ENCODE results near the gene IGSF9B. TPM values are rescaled to one million over a fixed set of nuclear protein-coding genes. Genes with fewer than 3 reads are reported as not detected.

The IGSF9B gene
- total RNA-seq, 1 donor from 2014 or later: 1.3 TPM

GRCh38 chr11:133902506-133902905 is 54.3 kb downstream of the IGSF9B start:
- H3K4me1 ChIP-seq: no peaks in the 10 kb centered on the region

GRCh38 chr11:133901999-133902398 is 54.8 kb downstream of the IGSF9B start:
- Histone ChIP-seq H3K27ac (no peak overlapping the region), H2AFZ (replicated peaks) (no peak overlapping the region), H4K20me1 (ENCODE audit: low read depth) (no peaks in the 10 kb centered on the region), H3K4me1 (no peaks in the 10 kb centered on the region), H3K79me2 (ENCODE audit: low read depth) (no peaks in the 10 kb centered on the region), H3K9ac (no peak overlapping the region), H3F3A (ENCODE audit: low read depth) (peaks cover 3% of the 10 kb centered on the region), H3K4me2 (no peak overlapping the region), H3K4me3 (no peak overlapping the region), H3K9me3 (ENCODE audit: low read depth) (no peaks in the 10 kb centered on the region), H3K27me3 (no peaks in the 10 kb centered on the region), H3K36me3 (no peaks in the 10 kb centered on the region)
- H3K4me1 Mint-ChIP-seq: no peaks in the 10 kb centered on the region
- no peak overlapping the region for H3K27ac Mint-ChIP-seq
- peaks cover 5% of the 10 kb centered on the region for H3K27me3 Mint-ChIP-seq (ENCODE audit: insufficient read depth, low read depth)
- H3K4me3 Mint-ChIP-seq: no peak overlapping the region
- no peaks in the 10 kb centered on the region for H3K9me3 Mint-ChIP-seq
- no peak for DNase-seq (ENCODE audit: low spot score)
- TF ChIP-seq, protein P1, sequence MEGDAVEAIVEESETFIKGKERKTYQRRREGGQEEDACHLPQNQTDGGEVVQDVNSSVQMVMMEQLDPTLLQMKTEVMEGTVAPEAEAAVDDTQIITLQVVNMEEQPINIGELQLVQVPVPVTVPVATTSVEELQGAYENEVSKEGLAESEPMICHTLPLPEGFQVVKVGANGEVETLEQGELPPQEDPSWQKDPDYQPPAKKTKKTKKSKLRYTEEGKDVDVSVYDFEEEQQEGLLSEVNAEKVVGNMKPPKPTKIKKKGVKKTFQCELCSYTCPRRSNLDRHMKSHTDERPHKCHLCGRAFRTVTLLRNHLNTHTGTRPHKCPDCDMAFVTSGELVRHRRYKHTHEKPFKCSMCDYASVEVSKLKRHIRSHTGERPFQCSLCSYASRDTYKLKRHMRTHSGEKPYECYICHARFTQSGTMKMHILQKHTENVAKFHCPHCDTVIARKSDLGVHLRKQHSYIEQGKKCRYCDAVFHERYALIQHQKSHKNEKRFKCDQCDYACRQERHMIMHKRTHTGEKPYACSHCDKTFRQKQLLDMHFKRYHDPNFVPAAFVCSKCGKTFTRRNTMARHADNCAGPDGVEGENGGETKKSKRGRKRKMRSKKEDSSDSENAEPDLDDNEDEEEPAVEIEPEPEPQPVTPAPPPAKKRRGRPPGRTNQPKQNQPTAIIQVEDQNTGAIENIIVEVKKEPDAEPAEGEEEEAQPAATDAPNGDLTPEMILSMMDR (IDR thresholded peaks at IDR 0.05): no peak
- no peak for TF ChIP-seq EZH2 (IDR thresholded peaks at IDR 0.05)
- TF ChIP-seq EZH2phosphoT487 (IDR thresholded peaks at IDR 0.05): no peak
- no peaks in the 10 kb centered on the region for H3K36me3 Mint-ChIP-seq

More at GRCh38 chr11:133902506-133902905, 54.3 kb downstream of the IGSF9B start:
- H3K27me3 Mint-ChIP-seq (ENCODE audit: insufficient read depth, low read depth): peaks cover 5% of the 10 kb centered on the region
- DNase-seq (ENCODE audit: low spot score): no peak
- no peak overlapping the region for H3K9ac ChIP-seq
- H3F3A ChIP-seq (ENCODE audit: low read depth): peaks cover 3% of the 10 kb centered on the region
- no peaks in the 10 kb centered on the region for H3K79me2 ChIP-seq (ENCODE audit: low read depth)
- no peaks in the 10 kb centered on the region for H4K20me1 ChIP-seq (ENCODE audit: low read depth)
- no peaks in the 10 kb centered on the region for H3K36me3 Mint-ChIP-seq
- H3K4me1 Mint-ChIP-seq: no peaks in the 10 kb centered on the region
- H3K9me3 ChIP-seq (ENCODE audit: low read depth): no peaks in the 10 kb centered on the region
- H3K27ac Mint-ChIP-seq: no peak overlapping the region
- H3K27ac ChIP-seq: no peak overlapping the region
- H3K9me3 Mint-ChIP-seq: no peaks in the 10 kb centered on the region
- no peak overlapping the region for H3K4me3 ChIP-seq
- no peak overlapping the region for H2AFZ ChIP-seq (replicated peaks)
- H3K4me3 Mint-ChIP-seq: no peak overlapping the region
- TF ChIP-seq EZH2 (IDR thresholded peaks at IDR 0.05): no peak
- TF ChIP-seq, protein P1 (IDR thresholded peaks at IDR 0.05): no peak
- TF ChIP-seq EZH2phosphoT487 (IDR thresholded peaks at IDR 0.05): no peak
- no peaks in the 10 kb centered on the region for H3K36me3 ChIP-seq
- no peak overlapping the region for H3K4me2 ChIP-seq
- H3K27me3 ChIP-seq: no peaks in the 10 kb centered on the region

GRCh38 chr11:133901316-133901715 is 55.5 kb downstream of the IGSF9B start:
- Mint-ChIP-seq H3K27me3 (ENCODE audit: insufficient read depth, low read depth) (peaks cover 5% of the 10 kb centered on the region), H3K4me1 (no peaks in the 10 kb centered on the region), H3K4me3 (no peak overlapping the region), H3K9me3 (no peaks in the 10 kb centered on the region), H3K36me3 (no peaks in the 10 kb centered on the region), H3K27ac (no peak overlapping the region)
- H3K27me3 ChIP-seq: no peaks in the 10 kb centered on the region
- no peak for DNase-seq (ENCODE audit: low spot score)
- H3K27ac ChIP-seq: no peak overlapping the region
- TF ChIP-seq EZH2phosphoT487 (IDR thresholded peaks at IDR 0.05) (no peak), EZH2 (IDR thresholded peaks at IDR 0.05) (no peak)
- TF ChIP-seq, protein P1 (IDR thresholded peaks at IDR 0.05): no peak
- peaks cover 1% of the 10 kb centered on the region for H3K4me1 ChIP-seq
- peaks cover 3% of the 10 kb centered on the region for H3F3A ChIP-seq (ENCODE audit: low read depth)
- H3K9ac ChIP-seq: no peak overlapping the region
- H3K36me3 ChIP-seq: no peaks in the 10 kb centered on the region
- H3K79me2 ChIP-seq (ENCODE audit: low read depth): no peaks in the 10 kb centered on the region
- no peak overlapping the region for H2AFZ ChIP-seq (replicated peaks)
- H3K9me3 ChIP-seq (ENCODE audit: low read depth): no peaks in the 10 kb centered on the region
- no peak overlapping the region for H3K4me2 ChIP-seq
- H3K4me3 ChIP-seq: no peak overlapping the region
- H4K20me1 ChIP-seq (ENCODE audit: low read depth): no peaks in the 10 kb centered on the region

Measured in neural progenitor cell (in vitro differentiated cells).